22Rv1 (cell line): ENCODE results near the gene KRT40.

Experiments
- CTCF ChIP-seq: fragments of 450-650 bp; IDR thresholded peaks from 2 replicates; pipeline ENCODE4 v1.5.1; 2017; ENCODE audit warnings: mild to moderate bottlenecking
- ZFX ChIP-seq: fragments of 450-650 bp; IDR thresholded peaks from 2 replicates; pipeline ENCODE4 v1.6.1; 2017; ENCODE audit warnings: antibody characterized with exemption, borderline replicate concordance

GRCh38 chr17:41013606-41014005 is 29.5 kb upstream of the KRT40 start:
- TF ChIP-seq CTCF (no peak), ZFX (no peak)
